ENCODE results near the gene SELE. TPM values are rescaled to one million over a fixed set of nuclear protein-coding genes. Genes with fewer than 3 reads are reported as not detected.
A peak's percentile ranks its signal among the peaks of the same experiment; 100 is the strongest.

SELE gene
- total and polyA plus RNA-seq, 2 of the 13 experiments (the other 11 are each of a cell fraction or from before 2014, with no cell fraction given), result 0.04 to 0.09 TPM

DNA sequence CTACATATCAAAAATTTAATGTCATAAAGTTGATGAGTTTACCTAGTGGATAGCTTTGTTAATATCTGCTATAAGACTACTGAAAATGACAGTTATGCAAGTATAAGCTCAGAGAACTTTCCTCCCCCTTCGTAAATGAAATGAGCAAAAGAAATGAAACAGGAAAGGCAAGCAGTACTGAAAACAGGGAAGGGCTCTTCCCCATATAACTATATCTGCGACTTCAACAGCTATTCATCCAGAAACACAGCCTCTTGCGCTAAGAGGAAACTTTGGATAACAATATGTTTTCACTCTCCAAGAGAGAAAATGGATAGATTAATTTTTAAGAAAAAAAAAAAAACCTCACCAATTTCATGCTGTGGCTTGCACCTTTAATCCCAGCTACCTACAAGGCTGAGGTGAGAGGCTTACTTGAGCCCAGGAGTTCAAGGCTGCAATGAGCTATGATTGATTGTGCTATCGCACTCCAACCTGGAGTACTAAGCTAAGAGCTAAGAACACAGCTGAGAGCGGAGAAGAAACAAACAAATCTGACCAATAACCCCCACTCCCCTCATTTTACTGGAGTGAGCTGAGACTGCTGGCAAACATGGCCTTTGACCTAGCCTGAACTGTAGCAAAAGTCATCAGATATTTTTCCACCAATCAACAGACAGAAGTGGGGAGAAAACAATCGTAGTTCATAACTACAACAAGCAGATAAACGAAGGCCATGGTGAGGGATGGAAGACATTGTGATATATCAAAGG is 31.9 kb upstream of the SELE start (continued):
- TF ChIP-seq, protein P1, sequence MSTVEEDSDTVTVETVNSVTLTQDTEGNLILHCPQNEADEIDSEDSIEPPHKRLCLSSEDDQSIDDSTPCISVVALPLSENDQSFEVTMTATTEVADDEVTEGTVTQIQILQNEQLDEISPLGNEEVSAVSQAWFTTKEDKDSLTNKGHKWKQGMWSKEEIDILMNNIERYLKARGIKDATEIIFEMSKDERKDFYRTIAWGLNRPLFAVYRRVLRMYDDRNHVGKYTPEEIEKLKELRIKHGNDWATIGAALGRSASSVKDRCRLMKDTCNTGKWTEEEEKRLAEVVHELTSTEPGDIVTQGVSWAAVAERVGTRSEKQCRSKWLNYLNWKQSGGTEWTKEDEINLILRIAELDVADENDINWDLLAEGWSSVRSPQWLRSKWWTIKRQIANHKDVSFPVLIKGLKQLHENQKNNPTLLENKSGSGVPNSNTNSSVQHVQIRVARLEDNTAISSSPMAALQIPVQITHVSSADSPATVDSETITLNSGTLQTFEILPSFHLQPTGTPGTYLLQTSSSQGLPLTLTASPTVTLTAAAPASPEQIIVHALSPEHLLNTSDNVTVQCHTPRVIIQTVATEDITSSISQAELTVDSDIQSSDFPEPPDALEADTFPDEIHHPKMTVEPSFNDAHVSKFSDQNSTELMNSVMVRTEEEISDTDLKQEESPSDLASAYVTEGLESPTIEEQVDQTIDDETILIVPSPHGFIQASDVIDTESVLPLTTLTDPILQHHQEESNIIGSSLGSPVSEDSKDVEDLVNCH (CRISPR knock-in tag; IDR thresholded peaks at IDR 0.05), result no peak
- TF ChIP-seq REXO4 (CRISPR knock-in tag; IDR thresholded peaks at IDR 0.05; ENCODE audit: borderline replicate concordance) (no peak), GFI1 (CRISPR knock-in tag; IDR thresholded peaks at IDR 0.05; ENCODE audit: borderline replicate concordance) (peak; percentile 87), JUNB (CRISPR knock-in tag; IDR thresholded peaks at IDR 0.05; ENCODE audit: borderline replicate concordance) (no peak), KAT8 (CRISPR knock-in tag; IDR thresholded peaks at IDR 0.05) (peak; percentile 33; the same call in 1 of the 2 replicates), ISL2 (CRISPR knock-in tag; IDR thresholded peaks at IDR 0.05) (0 out of 2 replicates have a peak, but pooled peaks have one; percentile 44), MED1 (CRISPR knock-in tag; IDR thresholded peaks at IDR 0.05) (peak; percentile 43), BCL6 (CRISPR knock-in tag; IDR thresholded peaks at IDR 0.05) (peak; percentile 73), HMG20B (CRISPR knock-in tag; conservative IDR thresholded peaks at IDR 0.05) (peak; percentile 64; the same call in 1 of the 2 replicates), ZNF644 (CRISPR knock-in tag; IDR thresholded peaks at IDR 0.05; ENCODE audit: low read depth) (0 out of 2 replicates have a peak, but pooled peaks have one; percentile 33), ZSCAN9 (CRISPR knock-in tag; IDR thresholded peaks at IDR 0.05; ENCODE audit: borderline replicate concordance) (0 out of 2 replicates have a peak, but pooled peaks have one; percentile 18), ZIK1 (CRISPR knock-in tag; IDR thresholded peaks at IDR 0.05; ENCODE audit: borderline replicate concordance, low read depth) (no peak), RCOR2 (CRISPR knock-in tag; IDR thresholded peaks at IDR 0.05) (0 out of 2 replicates have a peak, but pooled peaks have one; percentile 36), GLI4 (CRISPR knock-in tag; IDR thresholded peaks at IDR 0.05; ENCODE audit: borderline replicate concordance) (no peak), ZNF30 (CRISPR knock-in tag; IDR thresholded peaks at IDR 0.05) (no peak), NR2C2 (CRISPR knock-in tag; IDR thresholded peaks at IDR 0.05; ENCODE audit: borderline replicate concordance) (peak; percentile 75), ZNF446 (CRISPR knock-in tag; IDR thresholded peaks at IDR 0.05) (no peak), ZMYM2 (CRISPR knock-in tag; IDR thresholded peaks at IDR 0.05) (no peak)
- TF ChIP-seq, protein P2, sequence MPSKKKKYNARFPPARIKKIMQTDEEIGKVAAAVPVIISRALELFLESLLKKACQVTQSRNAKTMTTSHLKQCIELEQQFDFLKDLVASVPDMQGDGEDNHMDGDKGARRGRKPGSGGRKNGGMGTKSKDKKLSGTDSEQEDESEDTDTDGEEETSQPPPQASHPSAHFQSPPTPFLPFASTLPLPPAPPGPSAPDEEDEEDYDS (CRISPR knock-in tag; IDR thresholded peaks at IDR 0.05), result 0 out of 2 replicates have a peak, but pooled peaks have one; percentile 14
- TF ChIP-seq, protein P3, sequence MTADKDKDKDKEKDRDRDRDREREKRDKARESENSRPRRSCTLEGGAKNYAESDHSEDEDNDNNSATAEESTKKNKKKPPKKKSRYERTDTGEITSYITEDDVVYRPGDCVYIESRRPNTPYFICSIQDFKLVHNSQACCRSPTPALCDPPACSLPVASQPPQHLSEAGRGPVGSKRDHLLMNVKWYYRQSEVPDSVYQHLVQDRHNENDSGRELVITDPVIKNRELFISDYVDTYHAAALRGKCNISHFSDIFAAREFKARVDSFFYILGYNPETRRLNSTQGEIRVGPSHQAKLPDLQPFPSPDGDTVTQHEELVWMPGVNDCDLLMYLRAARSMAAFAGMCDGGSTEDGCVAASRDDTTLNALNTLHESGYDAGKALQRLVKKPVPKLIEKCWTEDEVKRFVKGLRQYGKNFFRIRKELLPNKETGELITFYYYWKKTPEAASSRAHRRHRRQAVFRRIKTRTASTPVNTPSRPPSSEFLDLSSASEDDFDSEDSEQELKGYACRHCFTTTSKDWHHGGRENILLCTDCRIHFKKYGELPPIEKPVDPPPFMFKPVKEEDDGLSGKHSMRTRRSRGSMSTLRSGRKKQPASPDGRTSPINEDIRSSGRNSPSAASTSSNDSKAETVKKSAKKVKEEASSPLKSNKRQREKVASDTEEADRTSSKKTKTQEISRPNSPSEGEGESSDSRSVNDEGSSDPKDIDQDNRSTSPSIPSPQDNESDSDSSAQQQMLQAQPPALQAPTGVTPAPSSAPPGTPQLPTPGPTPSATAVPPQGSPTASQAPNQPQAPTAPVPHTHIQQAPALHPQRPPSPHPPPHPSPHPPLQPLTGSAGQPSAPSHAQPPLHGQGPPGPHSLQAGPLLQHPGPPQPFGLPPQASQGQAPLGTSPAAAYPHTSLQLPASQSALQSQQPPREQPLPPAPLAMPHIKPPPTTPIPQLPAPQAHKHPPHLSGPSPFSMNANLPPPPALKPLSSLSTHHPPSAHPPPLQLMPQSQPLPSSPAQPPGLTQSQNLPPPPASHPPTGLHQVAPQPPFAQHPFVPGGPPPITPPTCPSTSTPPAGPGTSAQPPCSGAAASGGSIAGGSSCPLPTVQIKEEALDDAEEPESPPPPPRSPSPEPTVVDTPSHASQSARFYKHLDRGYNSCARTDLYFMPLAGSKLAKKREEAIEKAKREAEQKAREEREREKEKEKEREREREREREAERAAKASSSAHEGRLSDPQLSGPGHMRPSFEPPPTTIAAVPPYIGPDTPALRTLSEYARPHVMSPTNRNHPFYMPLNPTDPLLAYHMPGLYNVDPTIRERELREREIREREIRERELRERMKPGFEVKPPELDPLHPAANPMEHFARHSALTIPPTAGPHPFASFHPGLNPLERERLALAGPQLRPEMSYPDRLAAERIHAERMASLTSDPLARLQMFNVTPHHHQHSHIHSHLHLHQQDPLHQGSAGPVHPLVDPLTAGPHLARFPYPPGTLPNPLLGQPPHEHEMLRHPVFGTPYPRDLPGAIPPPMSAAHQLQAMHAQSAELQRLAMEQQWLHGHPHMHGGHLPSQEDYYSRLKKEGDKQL (CRISPR knock-in tag; IDR thresholded peaks at IDR 0.05; ENCODE audit: low read depth), result no peak
- TF ChIP-seq, protein P4, sequence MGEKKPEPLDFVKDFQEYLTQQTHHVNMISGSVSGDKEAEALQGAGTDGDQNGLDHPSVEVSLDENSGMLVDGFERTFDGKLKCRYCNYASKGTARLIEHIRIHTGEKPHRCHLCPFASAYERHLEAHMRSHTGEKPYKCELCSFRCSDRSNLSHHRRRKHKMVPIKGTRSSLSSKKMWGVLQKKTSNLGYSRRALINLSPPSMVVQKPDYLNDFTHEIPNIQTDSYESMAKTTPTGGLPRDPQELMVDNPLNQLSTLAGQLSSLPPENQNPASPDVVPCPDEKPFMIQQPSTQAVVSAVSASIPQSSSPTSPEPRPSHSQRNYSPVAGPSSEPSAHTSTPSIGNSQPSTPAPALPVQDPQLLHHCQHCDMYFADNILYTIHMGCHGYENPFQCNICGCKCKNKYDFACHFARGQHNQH (CRISPR knock-in tag; IDR thresholded peaks at IDR 0.05), result 0 out of 2 replicates have a peak, but pooled peaks have one; percentile 23

All from HepG2 (cell line).